NCI-H82 treated with DMSO at 0.1 percent for 48 hours (cell line): ENCODE measurements around the gene TMC4.
"Not testable (repeated sequence)": the region's sequence is repeated elsewhere in the genome, so short reads cannot be mapped to it uniquely, and the experiment has no call there.

ENCODE experiments used
- DNase-seq: peaks from one replicate; lab custom pipeline; 2025; ENCODE audit not compliant: unreplicated experiment; lab: John Stamatoyannopoulos, UW

The TMC4 gene

GRCh38 chr19:54179921-54180461, 7.0 kb upstream of the TMC4 start:
- no peak for DNase-seq

DNA sequence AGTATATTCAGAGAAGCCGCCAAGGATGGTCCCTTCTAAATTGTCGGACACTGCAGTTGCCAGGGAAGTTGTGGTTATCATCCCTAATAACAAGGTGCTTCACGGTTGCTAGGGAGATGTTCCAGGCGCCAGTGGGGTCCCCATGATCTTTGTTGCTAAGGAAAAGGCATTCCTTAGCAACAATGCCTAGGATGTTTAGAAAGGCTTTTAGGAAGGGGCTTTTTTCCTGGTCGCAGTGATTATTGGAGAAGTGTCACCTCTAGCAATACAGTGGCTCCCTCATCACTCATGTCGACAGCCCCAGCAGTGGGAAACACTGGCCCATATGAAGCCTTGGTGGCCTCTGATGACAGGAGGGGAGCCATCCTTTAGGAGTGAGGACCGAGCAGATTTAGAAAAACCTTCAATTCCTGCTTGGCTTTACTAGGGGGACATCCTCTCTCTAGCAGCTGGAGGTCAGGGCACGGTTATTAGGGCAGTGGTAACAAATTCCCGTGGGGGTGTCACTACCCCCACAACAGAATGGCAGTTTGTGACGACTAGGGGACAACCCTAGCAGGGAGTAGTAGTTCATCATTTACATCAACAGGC, 6.4 kb upstream of the TMC4 start:
- DNase-seq: no peak

GRCh38 chr19:54178581-54179261, 5.8 kb upstream of the TMC4 start:
- DNase-seq: no peak

DNA sequence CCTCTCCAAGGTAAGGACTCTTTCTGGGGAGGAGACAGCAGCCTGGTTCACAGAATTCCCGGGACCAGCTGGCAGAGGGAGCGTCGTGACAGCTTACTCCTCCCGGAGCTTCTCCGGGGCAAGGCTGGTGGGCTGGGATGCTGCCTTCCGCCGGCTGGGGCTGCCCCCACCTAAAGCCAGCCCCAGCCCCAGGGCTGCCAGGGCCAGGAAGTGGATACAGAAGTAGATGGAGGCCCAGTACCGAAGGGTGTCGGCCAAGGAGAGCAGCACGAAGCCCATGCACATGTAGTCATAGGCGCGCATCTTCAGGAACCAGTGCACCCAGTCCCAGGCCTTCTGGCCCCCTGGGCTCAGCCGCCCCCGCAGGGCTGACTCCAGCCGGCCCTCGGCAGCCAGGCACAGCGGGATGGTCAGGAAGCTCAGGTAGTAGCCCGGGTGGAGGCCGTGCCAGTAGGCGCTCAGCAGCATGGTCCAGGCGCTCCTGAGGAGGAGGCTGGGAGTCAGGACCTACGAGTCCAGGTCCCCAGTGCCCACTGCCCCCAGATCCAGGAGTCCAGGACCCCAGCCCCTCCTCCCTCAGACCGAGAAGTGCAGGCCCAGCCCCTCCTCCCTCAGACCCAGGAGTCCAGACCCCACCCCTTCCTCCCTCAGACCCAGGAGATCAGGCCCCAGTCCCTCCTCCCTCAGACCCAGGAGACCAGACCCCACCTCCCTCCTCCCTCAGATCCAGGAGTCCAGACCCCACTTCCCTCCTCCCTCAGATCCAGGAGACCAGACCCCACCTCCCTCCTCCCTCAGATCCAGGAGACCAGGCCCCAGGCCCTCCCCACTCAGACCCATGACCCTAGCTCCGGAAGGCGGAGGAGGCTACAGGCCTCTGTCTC, 1.2 kb upstream of the TMC4 start:
- no peak for DNase-seq

DNA sequence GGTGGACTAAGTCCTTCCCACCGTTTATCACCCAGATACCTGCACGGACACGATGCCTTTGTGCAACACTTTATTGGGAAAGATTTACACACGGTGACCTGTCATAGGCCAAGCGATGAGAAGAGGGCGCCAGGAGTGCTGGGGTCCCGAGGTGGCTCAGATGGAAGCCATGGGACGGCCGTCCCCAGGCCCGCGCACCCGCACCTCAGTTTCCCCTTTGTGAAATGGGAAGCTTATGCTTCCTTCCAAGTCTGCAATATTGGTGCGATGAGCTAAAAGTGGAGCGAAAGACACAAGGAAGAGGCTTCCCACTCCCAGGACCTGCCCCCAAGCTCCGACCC, 369 bp upstream of the TMC4 start:
- no peak for DNase-seq

DNA sequence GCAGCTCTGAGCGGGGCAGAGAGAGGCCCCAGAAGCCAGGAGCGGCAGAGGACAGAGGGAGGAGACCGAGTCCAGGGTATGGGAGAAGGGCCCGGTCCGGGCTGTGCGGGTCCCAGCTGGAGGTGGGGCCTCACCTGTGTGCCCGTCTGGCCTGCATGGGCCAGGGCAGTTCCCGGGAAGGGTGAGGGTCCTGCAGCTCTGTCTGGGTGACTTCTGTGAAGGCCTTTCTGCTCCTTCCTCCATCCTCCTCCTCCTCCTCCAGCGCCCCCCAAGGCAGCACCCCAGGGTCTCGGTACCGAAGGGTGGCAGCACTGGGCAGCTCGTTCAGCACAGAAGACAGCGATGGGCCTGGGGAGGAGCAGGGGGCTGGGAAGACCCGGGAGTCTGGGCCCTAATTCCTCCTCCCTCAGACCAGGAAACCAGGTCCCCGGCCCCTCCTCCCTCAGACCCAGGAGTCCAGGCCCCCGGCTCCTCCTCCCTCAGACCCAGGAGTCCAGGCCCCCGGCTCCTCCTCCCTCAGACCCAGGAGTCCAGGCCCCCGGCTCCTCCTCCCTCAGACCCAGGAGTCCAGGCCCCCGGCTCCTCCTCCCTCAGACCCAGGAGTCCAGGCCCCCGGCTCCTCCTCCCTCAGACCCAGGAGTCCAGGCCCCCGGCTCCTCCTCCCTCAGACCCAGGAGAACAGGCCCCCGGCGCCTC, 1.1 kb downstream of the TMC4 start:
- DNase-seq: not testable (repeated sequence)

- no peak for DNase-seq
Observed at GRCh38 chr19:54169149-54169740, 3.7 kb downstream of the TMC4 start.

- peak; percentile 63 for DNase-seq
Observed at GRCh38 chr19:54168174-54168917, 4.6 kb downstream of the TMC4 start.

- DNase-seq: no peak
Observed at GRCh38 chr19:54165222-54165621, 7.7 kb downstream of the TMC4 start.

GRCh38 chr19:54164369-54165068, 8.4 kb downstream of the TMC4 start:
- DNase-seq: no peak

- DNase-seq: no peak
Observed at GRCh38 chr19:54162884-54163283, 10.1 kb downstream of the TMC4 start.

- peak; percentile 72 for DNase-seq
Observed at GRCh38 chr19:54162241-54162805, 10.6 kb downstream of the TMC4 start.

GRCh38 chr19:54160854-54161253, 12.1 kb downstream of the TMC4 start:
- no peak for DNase-seq

- no peak for DNase-seq
Observed at GRCh38 chr19:54160182-54160811, 12.7 kb downstream of the TMC4 start.

GRCh38 chr19:54159352-54160181, 13.4 kb downstream of the TMC4 start, which contains the start of gene LENG1:
Gene LENG1 (minus strand): TSS chr19:54159721. CDS start chr19:54159695, 26 bp downstream.
- peak; percentile 100 for DNase-seq

DNA sequence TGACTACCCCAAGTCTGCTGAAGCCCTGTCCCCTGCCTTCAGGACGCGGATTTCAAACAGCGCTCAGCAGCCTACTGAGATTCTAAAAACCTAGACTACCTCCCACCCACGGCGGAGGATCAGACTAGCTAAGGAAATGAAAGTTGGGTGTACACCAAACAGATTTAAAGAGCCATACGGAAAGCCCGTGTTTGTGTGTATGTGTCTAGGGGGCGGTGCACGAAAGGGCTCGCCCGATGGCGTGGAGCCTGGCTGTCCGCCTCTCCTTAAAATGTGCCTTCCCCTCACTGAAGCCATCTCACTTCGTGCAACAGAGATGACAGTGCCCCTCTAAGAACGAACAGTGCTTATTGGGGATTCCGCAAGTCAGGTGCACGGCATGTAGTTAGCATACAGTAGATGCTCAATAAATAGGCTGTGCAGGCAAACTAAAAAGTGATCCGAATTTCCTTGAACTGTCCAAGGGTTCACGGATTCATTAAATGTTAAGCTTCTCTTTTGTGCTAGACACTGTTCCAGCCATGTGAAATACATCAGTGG, 14.1 kb downstream of the TMC4 start:
- no peak for DNase-seq

DNA sequence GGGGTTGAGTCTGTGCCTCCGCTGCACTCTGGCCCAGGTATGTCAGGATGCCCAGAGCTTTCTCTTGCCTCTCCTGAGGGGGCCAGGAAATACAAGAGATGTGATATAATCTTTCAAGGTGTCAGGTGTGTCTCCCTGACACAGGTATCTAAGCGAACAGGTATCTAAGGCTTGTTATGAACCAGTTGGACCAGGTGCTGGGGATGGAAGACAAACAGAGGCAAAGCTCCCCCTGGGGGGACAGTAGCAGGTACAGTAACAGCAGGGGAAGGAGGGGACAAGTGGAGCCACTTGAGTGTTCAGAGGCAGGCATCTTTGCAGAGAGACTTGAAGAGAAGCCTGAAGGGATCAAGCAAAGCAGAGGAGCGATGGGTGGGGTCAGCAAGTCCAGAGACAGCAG, 16.0 kb downstream of the TMC4 start:
- no peak for DNase-seq
